ENCODE measurements around the gene ROM1. TPM values are rescaled to one million over a fixed set of nuclear protein-coding genes. Genes with fewer than 3 reads are reported as not detected.
"Not testable (repeated sequence)": the region's sequence is repeated elsewhere in the genome, so short reads cannot be mapped to it uniquely, and the experiment has no call there.

ROM1 gene
- total RNA-seq, 1 donor from 2014 or later: 1.1 TPM

DNA sequence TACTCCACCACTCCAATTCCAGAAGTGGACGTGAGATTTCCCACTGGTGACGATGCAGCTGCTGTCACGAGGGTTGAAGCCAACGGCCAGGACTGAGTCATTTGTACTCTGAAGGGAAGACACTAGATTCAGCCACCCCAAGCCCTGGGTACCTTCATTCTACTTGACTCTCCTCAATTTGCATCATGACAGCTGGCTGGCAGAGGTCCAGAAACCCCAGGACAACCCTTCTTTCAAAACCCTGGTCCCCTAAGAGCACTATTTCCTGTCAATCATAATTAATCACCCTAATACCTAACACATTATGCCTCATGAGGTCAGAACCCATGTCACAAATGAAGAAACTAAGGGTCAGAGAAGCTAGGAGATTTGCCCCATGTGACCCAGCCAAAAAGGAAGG, 5.3 kb upstream of the ROM1 start:
- ATAC-seq (no peak), DNase-seq (ENCODE audit: low spot score) (no peak)

DNA sequence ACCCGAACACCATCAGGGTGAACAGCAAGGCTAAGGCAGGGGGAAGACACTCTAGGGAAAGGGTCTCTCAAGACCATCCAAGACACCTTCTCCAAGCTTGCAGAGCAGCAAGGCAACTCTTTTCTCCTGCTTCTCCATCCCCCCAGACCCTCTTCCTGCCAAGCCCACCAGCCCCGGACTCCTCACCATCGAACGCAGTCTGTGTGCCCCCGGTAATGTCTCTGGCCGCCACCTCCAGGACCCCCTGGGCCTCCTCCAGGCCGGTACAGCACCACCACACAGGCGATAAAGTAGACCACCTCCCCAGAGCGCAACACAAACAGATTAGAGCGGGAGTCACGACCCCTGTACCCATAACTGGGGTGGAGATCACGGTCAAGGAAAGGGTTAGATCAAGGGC, 4.3 kb upstream of the ROM1 start:
- no peak for ATAC-seq

DNA sequence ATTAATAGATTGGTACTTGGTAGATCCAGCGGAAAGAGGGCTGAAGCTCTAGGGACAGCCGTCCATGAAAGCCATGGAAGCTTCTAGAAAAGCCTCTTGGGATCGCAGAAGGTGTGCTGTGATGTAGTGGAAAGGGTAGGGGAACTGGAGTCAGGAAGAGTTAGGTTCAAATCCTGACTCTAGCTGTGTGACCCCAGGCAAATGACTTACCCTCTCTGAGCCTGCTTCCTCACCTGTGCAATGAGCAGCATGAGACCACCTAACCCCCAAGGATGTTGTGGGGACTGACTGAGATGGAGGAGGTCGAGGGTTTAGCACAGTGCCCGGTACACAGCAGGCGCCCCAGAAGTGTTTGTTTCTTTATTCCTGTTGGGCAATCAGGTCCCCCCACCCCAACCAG, 2.7 kb upstream of the ROM1 start:
- DNase-seq (ENCODE audit: low spot score) (no peak), ATAC-seq (no peak)

More for the DNA sequence above, 4.3 kb upstream of the ROM1 start:
- no peak for DNase-seq (ENCODE audit: low spot score)

DNA sequence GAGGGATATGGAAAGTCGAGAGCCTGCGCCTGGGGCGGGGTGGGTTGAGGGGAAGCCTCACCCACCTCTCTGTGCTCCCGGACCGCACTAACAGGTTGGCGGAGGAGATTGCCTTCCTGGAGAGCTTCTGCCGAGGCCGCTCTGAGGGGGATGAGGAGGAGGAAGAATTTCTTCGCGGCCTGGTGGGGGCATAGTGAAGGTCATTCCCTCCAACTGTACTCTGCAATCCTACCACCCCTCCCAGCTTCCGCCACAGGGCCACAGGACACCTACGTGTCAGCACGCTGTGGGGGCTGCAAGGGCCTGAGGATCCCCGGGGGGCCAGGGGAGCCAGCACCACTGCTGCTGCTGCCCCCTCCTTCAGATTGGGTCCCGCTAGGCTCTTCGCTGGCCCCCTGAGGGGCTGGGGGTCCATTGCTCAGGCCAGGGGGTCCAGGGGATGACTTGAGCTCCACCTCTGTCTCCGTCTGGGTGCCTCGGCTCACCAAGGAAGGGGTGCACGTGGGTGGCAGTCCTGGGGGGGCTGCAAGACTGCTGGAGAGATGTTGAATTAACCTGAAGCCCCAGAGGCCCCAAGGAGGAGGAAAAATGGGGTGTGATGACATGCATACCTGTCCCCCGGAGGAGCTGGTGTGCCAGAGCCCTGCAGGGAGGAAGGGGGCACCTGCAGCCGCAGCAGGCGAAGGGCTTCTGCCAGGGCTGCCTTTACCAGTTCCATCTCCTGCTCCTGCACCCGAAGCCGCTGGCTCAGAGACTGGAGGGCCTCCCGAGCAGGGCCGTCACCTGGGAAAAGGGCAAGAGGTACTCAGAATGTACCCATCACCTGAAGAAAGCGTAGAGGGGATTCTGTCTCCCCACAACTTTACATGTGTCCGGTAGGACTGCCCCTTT, 2.0 kb upstream of the ROM1 start:
- no peak for DNase-seq (ENCODE audit: low spot score)
- no peak for ATAC-seq

DNA sequence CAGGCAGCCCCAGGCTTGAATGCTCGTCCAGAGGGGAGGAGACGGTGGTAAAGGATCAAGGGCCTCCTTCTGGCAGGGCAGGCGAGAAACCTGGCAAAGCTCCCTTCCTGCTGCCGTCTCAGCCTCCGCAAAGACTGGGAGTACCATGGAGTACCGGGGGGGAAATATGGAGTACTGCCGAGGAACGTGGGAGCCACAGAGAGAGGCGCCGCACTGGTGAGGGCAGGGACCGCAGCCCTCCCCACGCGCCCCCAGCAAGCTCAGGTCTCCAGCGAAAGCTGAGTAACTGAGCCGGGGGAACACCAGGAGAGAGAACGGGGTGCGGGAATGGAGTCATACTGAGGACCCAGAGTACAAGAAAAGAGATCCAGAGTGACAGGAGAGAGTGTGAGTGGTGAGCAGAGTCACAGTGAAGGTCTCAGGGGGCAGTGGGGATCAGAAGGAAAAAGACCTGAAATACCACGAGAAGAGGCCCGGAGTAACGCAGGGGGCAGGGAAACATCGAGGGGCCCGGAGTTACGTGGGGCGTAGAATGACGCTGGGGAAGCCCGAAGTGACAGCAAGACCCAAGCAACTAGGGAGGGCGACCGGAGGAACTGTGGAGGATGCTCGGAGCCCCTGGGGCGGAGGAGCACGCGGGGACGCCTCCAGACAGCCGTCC, 1.2 kb upstream of the ROM1 start:
- DNase-seq (ENCODE audit: low spot score) (no peak), ATAC-seq (no peak)

DNA sequence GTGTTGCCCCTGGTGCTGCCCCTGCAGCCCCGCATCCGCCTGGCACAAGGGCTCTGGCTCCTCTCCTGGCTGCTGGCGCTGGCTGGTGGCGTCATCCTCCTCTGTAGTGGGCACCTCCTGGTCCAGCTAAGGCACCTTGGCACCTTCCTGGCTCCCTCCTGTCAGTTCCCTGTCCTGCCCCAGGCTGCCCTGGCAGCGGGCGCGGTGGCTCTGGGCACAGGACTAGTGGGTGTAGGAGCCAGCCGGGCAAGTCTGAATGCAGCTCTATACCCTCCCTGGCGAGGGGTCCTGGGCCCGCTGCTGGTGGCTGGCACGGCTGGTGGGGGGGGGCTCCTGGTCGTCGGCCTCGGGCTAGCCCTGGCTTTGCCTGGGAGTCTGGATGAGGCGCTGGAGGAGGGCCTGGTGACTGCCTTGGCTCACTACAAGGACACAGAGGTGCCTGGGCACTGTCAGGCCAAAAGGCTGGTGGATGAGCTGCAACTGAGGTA, 278 bp downstream of the ROM1 start:
- no peak for DNase-seq (ENCODE audit: low spot score)
- peak; percentile 24 for ATAC-seq

DNA sequence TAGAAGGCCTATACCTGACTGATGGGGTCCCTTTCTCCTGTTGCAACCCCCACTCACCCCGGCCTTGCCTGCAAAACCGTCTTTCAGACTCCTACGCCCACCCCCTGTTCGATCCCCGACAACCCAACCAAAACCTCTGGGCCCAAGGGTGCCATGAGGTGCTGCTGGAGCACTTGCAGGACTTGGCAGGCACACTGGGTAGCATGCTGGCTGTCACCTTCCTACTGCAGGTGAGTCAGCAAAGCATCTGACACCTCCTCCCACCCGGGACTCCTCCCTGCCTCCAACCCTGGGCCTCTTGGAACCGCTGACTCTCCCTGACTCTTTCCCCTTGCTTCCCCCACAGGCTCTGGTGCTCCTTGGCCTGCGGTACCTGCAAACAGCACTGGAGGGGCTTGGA, 1.2 kb downstream of the ROM1 start:
- DNase-seq (ENCODE audit: low spot score): no peak
- ATAC-seq: no peak

DNA sequence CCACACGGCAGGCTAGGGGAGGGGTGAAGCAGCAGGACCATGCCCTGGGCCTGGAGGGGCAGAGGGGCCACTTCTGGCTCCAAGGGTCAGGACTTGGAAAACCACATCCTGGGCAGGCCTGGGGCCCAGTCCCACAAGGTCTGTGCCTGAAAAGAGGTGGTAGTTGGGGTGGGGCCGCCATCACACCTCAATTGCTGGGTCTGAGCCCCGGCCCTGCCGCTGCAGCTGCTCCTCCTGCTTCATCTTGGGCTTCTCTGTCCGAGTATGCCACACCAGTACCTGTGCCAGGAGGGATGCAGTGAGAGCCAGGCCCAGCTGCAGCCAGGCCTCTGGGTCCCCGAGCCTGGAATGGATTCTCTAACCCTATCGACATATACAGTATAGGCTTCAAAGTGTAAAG, 2.5 kb downstream of the ROM1 start:
- ATAC-seq: no peak
- DNase-seq (ENCODE audit: low spot score): no peak

DNA sequence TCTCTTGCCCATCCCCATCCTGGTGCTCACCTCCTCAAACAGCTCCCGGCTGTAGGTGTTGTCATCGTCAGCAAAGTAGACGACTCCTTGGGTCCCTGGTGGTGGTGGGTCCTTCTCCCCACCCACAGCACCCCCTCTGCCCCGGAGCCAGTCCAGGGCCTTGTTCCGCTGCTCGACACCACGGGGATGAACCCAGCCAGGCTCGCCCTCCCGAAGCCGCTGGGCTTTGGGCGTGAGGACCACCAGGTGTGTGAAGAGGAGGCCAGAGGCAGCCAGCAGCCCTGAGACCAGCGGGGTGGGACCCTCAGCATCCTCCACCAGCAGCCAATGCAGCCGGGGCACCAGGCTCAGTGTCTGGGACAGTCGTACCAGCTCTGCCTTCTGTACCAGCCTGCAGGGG, 3.9 kb downstream of the ROM1 start:
- not testable (repeated sequence) for DNase-seq (ENCODE audit: low spot score)

DNA sequence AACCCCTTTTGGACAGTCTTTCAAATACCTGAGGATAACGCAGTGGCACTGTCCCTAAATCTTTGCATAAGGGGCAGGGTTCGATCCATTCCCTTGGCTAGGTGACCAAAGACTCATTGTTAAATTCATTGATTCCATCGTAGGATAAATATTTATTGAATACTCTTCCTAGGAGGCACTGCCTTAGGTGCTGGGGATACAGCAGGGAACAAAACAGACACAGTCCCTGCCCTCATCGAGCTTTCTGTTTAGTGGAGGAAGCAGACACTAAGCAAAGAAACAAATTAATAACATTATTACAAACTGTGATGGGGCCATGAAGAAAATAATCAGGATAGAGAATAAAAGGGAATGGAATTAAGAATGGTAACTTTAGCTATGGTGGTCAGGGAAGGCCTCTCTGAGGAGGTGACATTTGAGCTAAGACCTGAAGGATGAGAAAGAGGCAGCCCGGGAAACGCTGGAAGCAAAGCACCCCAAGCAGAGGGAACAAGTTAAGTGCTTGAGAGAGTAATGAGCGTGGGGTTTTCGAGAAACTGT, 8.0 kb downstream of the ROM1 start:
- ATAC-seq (no peak), DNase-seq (ENCODE audit: low spot score) (no peak)

More for the DNA sequence above, 3.9 kb downstream of the ROM1 start:
- not testable (repeated sequence) for ATAC-seq

DNA sequence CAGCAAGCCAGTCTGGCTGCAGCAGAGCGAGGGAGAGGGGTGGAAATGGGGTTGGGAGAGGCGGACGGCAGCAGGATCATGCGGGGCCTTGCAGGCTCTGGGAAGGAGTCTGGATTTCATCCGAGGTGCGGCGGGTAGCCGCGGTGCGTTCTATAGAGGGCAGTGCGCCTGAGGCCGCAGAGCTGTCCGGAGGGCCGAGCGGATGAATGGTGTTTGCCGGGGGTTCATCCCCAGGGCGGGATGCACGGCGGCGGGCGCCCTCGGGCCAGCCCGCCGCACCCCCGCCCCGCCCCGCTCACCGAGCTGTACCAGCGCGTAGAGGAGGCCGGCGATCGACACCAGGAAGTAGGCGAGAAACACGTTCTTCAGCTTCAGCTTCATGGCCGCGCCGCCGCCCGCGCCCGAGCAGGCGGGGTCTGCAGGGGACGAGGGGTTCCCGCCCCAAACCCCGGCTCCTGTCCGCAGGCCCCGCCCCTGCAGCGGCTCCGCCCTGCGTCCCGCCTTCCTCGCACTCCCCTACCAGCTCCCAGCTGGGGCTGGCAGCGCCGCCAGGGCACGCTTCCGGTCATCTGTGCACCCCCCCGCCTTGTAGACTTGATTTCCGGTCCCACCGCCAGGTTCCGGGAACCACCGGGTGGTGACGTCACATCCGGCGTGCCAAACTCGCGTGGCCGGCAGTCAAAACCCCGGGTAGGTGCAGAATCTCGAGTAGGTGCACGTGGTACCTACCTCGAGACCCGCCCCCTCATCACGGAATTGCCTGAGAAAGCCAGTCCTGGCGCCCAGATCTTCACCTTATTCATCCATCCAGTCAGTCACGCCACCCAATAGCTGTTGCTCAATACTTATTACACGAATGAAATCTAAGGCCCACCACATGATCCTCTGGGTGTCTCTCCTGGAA, 8.8 kb downstream of the ROM1 start, which contains the start of gene B3GAT3:
B3GAT3 (minus strand) TSS at position 420 of the 904 bp plus-strand sequence; CDS start at position 381, 39 bp downstream.
- peak; percentile 98 for ATAC-seq
- DNase-seq (ENCODE audit: low spot score): peak; percentile 99

DNA sequence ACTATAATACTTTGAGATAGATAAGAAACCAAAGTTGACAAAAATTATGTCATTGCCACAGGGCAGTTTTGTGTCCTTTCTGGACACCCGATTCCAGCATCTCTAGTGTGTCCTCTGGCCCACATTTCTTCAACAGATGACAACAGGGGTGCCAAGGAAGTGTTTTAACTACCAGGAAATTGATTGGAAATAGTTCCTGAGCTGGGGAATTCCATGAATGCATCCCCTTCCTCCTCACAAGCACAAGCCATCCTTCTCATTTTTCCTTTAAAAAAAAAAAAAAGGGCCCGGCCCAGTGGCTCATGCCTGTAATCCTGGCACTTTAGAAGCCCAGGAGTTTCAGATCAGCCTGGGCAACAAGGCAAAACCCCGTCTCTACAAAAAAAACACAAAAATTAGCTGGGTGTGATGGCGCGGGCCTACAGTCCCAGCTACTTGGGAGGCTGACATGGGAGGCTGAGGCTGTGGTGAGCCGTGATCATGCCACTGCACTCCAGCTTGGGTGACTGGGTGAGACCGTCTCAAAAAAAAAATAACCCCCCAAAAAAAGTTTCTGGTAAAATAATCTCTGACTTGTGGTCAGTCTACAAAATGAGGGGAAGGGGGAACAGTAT, 9.5 kb downstream of the ROM1 start:
- DNase-seq (ENCODE audit: low spot score): no peak
- no peak for ATAC-seq

DNA sequence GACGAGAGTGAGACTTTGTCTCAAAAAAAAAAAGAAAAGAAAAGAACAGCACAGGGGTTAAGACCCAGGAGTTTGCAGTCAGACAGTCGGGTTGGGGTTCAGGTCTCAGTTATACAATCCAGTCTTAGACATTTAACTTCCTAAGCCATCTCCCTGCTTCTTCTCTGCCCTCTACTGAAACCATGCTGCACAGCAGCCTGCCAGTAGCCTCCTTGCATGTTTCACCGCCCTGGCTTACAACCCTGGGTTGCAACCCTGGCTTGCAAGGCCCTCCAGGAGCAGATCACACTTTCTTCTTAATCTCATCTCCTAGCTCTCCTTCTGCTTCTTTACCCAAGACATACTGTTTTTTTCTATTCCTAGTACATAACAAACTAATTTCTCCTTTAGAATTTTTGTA, 14.7 kb downstream of the ROM1 start:
- DNase-seq (ENCODE audit: low spot score): no peak
- ATAC-seq: peak; percentile 31

DNA sequence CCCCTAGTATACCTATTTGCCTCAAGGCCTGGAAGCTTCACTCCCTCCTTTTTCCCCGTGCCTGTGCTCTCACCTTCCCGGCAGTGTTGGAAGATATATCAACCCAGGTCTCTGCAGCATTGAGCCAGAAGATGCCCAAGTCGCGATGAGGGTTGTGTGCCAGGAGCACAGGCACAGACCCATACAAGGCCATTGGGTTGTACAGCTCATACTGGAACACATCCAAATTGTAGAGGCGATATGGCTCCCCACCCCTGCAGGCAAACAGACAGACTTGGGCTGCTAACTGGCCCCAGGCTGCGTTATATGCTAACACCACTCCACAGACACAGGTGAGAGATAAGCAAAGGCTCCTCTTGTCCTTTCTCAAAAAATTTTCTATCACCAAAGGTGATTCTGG, 19.4 kb downstream of the ROM1 start:
- no peak for ATAC-seq
- no peak for DNase-seq (ENCODE audit: low spot score)

DNA sequence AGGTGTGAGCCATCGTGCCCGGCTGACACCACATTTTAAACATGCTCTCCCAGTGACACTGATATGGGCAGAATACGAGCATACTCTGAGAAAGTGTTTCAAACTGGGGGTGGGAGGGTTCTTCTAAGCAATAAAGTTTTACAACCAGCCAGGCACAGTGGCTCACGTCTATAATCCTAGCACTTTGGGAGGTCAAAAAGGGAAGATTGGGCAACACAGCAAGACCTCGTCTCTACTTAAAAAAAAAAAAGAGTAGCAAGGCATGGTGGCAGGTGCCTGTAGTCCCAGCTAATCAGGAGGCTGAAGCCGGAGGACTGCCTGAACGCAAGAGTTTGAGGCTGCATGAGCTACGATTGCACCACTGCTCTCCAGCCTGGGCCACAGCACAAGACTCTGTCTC, 31.2 kb downstream of the ROM1 start:
- ATAC-seq (no peak), DNase-seq (ENCODE audit: low spot score) (no peak)

DNA sequence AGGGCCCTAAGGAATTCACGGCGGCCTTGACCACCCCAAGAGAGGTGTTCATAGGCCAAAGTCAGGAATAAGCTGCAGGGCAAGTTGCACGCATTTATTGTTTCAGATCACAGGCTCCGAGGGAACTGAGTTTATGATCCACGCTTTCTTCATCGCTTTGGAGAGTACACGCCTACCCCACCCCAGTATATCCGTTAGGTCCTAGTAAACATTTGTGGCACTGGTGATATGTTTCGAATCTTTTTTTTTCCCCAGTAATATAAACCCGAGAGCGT, 32.6 kb downstream of the ROM1 start:
- DNase-seq (ENCODE audit: low spot score): no peak
- no peak for ATAC-seq

DNA sequence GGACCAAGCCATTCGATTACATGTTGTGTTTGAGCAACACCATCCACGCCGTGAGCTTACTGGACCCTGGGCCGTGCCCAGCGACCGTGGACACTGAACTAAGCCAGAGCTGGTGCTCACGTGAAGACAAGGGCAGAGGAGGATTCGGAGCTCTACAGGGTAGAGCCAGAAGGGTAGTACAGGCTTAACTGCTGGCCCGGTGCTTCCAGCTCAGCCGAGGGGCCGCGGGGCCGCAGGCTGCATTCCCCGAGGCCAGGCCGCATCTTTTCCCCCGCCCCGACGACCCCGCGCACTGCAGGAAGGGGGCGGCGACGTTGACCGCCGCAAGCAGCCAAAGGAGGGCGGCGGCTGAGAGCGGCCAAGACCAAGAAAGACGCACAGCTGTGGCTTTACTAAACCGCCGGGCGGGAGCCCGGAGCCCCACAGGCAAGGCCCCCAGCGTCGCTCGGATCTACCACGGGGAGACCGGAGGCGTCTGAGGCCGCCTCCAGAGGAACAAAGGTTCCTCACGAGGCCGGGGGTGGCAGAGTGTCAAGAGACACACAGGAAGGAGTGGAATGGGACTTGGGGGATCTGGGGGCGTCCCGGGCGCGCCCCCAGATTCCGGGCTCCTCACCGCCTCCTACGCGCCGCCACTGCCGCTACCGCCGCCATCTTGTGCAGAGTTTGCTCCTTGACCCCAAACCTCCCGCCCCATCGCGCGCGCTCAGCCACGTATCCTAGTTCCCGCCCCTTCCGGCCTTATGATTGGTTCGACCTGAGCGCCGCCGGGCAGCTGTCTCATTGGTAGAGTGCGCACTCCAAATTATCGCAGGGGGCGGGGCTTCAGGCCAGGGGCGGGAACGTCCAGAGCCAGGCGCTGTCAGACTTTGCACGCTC, 33.1 kb downstream of the ROM1 start, which contains the start of gene GANAB:
GANAB (minus strand) TSS at position 668 of the 879 bp plus-strand sequence; CDS start at position 654, 14 bp downstream.
- DNase-seq (ENCODE audit: low spot score) (peak; percentile 99), ATAC-seq (peak; percentile 93)

DNA sequence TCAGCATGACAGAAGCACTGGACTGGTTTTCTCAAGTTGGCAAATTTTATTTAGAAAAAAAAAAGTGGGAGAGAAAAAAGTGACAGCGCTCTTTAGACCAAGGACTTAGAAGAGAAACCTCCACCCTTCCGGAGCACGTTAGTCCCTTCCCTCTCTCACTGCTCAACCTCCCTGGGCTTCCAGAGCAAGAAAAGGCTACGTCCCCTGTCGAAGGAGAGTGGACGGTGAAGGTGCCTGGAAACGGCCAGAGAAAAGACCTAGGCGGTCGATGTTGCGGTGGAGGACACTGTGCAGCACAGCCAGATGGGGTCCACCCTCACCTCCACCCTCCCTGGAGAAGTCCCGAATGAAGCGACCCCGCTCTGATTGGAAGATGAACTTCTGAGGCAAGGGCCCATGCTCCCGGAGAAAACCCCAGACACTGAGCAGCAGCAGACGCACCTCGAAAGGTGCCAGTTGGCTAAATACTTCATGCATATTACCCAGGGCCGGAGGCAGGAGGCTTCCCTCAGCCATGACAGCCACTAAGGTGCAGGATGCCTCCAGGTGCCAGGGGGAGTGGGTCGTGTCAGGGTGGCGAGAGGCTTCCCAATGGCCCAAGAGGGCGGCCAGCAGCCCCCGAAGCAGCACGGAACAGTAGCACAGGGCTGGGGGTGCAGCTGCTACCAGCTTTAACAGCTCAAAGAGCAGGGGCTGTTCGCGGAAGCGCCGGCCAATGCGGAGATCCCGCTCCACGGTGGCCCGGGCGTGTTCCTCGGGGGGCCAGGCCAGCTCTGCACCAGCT, 34.0 kb downstream of the ROM1 start:
- no peak for DNase-seq (ENCODE audit: low spot score)
- peak; percentile 10 for ATAC-seq

DNA sequence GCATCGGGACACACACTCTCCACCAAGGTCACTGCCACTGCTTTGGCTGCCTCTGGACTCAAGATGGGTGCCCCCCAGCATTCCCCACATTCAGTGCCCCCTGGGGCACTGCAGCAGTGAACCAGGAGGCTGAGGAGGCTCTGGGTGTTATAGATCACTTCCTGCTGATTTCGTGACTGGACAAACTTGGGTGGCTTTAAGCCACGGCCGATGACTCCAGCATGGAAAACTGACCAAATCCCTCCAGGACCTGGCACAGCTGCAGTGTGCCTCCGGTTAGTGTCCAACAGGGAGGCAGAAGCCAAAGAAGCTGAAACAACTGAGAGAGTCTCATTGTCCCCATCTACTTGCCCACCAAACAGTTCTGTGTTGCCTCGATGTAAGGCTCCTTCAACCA, 34.5 kb downstream of the ROM1 start:
- no peak for DNase-seq (ENCODE audit: low spot score)
- no peak for ATAC-seq

Measured in left lobe of liver (tissue), 2 donors.